ENCODE data around the gene FKBP5.

Gene FKBP5

GRCh38 chr6:35654883-35655282 lies 33.8 kb downstream of the FKBP5 start:
- DNase-seq, result no peak

DNA sequence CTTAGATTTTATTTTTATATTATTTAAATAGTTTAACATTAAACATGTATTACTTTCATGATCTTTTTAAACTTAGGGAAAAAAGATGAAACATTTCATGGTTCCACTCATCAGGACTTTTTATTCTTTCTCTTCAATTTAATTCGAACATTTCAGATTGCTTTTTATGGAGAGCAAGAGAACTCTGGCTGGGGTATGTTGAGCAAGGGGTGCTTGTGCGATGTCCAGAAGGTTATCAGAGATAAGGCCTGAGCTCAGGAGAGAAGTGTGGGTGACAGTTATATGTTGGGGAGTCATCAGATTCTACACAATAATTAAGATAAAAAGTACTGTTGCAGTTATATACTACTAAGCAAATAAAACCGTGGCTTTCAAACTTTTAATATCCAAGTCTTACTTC lies 37.5 kb downstream of the FKBP5 start:
- no peak for DNase-seq

DNA sequence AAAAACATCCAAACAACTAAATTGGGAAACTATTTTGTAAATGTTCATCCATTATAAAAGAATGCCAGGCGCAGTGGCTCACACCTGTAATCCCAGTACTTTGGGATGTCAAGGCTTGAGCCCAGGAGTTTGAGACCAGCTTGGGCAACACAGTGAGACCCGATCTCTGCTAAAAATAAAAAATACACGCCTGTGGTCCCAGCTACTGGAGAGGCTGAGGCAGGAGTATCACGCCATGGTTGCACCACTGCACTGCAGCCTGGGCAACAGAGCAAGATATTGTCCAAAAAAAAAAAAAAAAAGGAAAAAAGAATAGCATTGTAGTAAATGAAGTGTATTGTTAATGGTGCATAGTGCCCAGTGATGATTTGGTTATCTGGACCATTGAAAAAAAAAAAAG lies 38.7 kb downstream of the FKBP5 start:
- DNase-seq, result no peak

DNA sequence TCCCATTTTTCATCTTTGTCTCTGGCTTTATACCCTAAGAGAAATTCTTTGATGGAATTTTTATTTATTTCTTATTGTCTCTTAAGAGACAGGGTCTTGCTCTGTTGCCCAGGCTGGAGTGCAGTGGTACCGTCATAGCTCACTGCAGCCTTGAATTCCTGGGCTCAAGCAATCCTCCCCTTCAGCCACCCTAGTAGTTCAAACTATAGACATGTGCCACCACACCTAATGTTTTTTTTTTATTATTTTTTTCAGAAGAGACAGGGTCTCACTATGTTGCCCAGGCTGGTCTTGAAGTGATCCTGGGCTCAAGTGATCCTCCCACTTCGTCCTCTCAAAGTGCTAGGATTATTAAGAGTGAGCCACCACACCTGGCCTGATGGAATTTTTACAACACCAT lies 40.5 kb downstream of the FKBP5 start:
- DNase-seq, result no peak

GRCh38 chr6:35647400-35647799 lies 41.3 kb downstream of the FKBP5 start:
- no peak for DNase-seq

DNA sequence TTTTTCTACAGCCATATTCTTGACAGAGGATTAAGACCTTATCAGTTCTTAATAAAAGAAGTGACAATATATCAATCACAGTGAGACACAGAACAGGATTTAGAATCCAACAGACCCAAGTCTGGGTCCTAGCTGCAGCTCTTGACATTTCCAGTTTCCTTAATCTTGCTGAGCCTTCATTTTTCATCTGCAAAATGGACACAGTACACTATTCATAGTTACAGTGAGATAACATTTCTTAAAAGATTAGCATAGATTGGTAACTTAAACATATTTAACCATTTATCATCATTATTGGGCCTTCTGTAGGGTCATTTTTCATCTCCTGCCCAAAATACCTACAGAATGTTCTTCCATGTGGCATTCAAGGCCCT lies 45.6 kb downstream of the FKBP5 start:
- no peak for DNase-seq

- DNase-seq, result no peak
Observed at GRCh38 chr6:35642471-35643161, 46.1 kb downstream of the FKBP5 start.

DNA sequence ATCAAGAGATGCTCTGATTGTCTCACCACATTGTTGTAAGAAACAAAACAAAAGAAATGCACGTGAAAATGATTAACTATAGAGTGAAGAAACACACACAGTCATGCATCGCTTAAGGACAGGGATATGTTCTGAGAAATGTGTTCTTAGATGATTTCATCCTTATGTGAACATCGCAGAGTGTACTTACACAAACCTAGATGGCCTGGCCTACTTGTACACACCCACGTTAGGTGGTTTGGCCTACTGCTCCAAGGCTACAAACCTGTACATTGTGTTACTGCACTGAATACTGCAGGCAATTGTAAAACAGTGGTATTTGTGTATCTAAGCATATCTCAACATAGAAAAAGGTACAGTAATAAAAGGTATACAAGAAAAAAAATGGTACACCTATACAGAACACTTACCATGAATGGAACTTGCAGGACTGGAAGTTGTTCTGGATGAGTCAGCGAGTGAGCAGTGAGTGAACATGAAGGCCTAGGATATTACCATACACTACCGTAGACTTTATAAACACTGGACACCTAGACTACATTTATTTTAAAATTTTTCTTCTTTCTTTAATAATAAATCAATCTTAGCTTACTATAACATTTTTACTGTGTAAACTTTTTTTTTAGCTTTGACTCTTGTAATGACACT lies 48.6 kb downstream of the FKBP5 start:
- no peak for DNase-seq

- DNase-seq, result no peak
Observed at GRCh38 chr6:35638679-35639078, 50.0 kb downstream of the FKBP5 start.

GRCh38 chr6:35637911-35638310 lies 50.8 kb downstream of the FKBP5 start:
- no peak for DNase-seq

GRCh38 chr6:35635601-35636597 lies 52.8 kb downstream of the FKBP5 start:
- DNase-seq, result no peak

DNA sequence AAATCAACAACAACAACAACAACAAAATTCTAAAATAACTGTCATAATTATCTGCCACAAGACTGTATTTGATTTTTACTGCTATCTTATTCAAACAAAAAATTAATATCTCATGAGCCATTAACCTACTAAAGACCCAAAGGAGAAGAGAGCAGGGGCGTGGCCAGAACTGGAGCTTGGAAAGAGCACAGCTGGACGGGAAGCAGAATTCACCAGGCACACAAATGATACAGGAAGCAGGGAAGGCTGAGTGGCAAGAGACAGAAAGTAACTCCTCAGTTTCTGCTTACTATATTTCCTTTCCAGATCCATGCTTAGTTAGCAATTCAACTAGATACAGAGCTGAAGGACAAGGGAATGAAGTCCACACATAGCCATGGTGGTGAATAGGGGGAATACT lies 54.4 kb downstream of the FKBP5 start:
- no peak for DNase-seq

DNA sequence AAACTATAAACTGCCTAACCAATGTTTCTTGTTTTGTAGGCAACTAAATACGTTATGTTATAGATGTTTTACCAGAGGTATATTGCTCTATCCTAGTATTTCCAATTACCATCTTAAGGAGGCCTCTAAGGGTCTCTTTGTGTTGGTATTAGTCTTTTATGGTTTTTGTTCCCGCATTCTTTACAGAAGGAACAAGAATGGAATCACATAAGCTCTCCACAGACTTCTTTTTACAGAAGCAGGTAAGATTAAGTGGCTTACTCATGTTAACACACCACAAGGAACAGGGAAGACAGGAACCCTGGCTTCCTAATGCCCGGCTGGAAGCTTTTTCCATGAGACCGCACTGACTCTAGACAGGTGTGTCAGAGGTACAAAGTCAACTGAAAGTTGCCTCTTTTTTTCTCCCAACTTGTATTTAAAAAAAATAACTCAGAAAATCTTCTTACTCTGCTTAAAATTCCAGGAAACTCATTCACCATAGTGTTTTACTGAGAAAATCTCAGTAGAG lies 55.1 kb downstream of the FKBP5 start:
- DNase-seq, result no peak

- no peak for DNase-seq
Observed at GRCh38 chr6:35629876-35630378, 58.8 kb downstream of the FKBP5 start.

DNA sequence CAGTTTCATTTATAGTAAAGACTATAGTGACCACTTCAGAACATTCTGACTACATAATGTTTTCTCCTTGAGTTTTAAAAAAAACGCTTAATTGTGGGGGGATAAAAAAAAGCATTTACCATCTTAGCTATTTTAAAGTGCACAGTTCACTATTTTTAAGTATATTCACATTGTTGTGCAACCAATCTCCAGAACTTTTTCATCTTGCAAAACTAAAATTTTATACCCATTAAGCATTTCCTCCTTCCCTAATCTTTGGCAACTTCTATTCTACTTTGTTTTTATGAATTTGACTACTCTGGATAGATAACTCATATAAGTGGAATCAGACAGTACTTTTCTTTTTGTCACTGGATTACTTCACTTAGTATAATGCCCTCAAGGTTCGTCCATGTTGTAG lies 62.3 kb downstream of the FKBP5 start:
- DNase-seq, result no peak

GRCh38 chr6:35624341-35625070 lies 64.2 kb downstream of the FKBP5 start:
- no peak for DNase-seq

GRCh38 chr6:35622283-35622682 lies 66.4 kb downstream of the FKBP5 start:
- DNase-seq, result no peak

DNA sequence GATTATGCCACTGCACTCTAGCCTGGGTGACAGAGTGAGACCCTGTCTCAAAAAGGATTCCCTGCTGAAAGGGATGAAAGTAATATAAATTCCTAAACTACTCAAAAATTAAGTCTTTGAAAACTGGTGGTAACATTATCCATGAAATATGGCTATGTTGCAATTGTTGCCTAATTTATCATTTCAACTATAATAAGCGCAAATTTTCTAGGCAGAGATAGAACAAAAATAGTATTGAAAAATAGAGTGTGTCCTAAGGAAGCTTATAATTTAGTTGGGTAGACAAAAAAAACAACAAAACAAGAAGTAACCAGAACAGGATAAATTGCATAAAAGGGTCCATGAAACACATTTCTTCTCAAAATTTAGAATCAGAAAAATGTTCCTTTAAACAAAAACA lies 68.0 kb downstream of the FKBP5 start:
- no peak for DNase-seq

- no peak for DNase-seq
Observed at GRCh38 chr6:35613762-35614161, 75.0 kb downstream of the FKBP5 start.

DNA sequence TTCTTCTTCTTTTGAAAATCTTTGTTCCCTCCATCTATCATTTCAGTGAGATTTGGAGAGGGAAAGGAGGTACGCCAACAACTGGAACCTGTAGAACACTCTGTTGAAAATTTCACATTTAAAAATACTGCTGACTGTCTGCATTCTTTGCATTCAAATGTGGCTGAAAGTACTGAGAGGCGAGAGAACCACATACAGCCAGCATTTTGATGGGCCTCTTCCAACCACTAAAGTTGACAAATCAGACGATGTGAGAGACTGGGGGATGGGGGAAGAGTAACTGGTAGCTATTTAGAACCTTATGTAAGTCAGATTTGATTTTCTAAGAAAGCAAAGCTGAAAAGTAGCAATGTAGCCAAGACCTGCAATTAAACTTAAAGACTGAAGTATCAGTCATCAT lies 77.5 kb downstream of the FKBP5 start:
- DNase-seq, result no peak

GRCh38 chr6:35610830-35611229 lies 77.9 kb downstream of the FKBP5 start:
- DNase-seq, result no peak

- no peak for DNase-seq
Observed at GRCh38 chr6:35609588-35609987, 79.1 kb downstream of the FKBP5 start.

All from activated CD8-positive, alpha-beta memory T cell treated with anti-CD3 and anti-CD28 coated beads for 24 hours (primary cell).